ENCODE results near the gene MAP3K14. TPM values are rescaled to one million over a fixed set of nuclear protein-coding genes. Genes with fewer than 3 reads are reported as not detected.

MAP3K14 gene
- total and polyA plus RNA-seq, 2 donors (not counting 1 experiment from before 2014, with no cell fraction given), result 3.6 to 5.2 TPM

DNA sequence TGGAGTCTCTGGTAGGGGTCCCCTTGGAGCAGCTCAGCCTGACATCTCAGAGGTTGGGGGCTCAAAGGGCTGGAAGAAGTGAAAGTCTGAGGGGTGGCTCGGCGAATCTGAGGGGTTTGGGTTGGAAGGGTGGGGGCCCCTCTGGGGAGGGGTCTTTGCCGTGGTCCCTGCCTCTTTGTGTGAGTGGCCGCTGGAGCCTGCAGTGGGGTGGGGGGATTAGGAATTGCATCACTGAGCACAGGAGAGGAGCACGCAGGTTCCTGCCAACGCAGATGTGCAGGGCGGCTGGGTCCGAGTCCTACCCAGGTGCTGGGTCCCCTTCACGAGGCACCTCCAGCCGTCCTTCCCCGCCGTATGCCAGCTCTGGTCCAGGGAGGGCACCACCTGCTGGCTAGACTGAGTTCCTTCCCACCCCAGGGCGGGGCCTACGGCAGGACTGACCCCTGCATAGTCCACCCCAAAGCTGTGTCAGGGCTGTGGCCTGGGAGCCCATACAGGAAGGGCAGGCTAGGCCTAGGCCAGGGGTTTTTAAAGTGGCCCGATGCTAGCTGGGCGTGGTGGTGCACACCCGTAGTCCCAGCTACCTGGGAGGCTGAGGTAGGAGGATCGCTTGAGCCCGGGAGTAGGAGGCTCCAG is 85.2 kb downstream of the MAP3K14 start:
- H4K20me1 ChIP-seq (ENCODE audit: control insufficient read depth, extremely low read depth, insufficient read depth, low read length), result no peaks in the 10 kb centered on the region
- H3K36me3 ChIP-seq (ENCODE audit: control insufficient read depth, insufficient read depth, low read length), result no peaks in the 10 kb centered on the region
- H3K4me1 ChIP-seq (ENCODE audit: control insufficient read depth, extremely low read depth, insufficient read depth, low read length), result peaks cover 18% of the 10 kb centered on the region
- H3K9ac ChIP-seq (ENCODE audit: insufficient read depth, low read length), result no peak overlapping the region
- H2AFZ ChIP-seq (ENCODE audit: low read length), result no peak overlapping the region
- no peak for TF ChIP-seq EZH2 (IDR thresholded peaks at IDR 0.05; ENCODE audit: low read length, missing control alignments)
- TF ChIP-seq, protein P1, sequence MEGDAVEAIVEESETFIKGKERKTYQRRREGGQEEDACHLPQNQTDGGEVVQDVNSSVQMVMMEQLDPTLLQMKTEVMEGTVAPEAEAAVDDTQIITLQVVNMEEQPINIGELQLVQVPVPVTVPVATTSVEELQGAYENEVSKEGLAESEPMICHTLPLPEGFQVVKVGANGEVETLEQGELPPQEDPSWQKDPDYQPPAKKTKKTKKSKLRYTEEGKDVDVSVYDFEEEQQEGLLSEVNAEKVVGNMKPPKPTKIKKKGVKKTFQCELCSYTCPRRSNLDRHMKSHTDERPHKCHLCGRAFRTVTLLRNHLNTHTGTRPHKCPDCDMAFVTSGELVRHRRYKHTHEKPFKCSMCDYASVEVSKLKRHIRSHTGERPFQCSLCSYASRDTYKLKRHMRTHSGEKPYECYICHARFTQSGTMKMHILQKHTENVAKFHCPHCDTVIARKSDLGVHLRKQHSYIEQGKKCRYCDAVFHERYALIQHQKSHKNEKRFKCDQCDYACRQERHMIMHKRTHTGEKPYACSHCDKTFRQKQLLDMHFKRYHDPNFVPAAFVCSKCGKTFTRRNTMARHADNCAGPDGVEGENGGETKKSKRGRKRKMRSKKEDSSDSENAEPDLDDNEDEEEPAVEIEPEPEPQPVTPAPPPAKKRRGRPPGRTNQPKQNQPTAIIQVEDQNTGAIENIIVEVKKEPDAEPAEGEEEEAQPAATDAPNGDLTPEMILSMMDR (conservative IDR thresholded peaks at IDR 0.05 in 1 of 2, IDR thresholded peaks at IDR 0.05 in 1 of 2; ENCODE audit: low read depth in 1 of 2, low read length in 2 of 2), result peak; percentile 3 to 40
- H3K79me2 ChIP-seq (ENCODE audit: control insufficient read depth, insufficient read depth, low read length), result no peaks in the 10 kb centered on the region
- no peak for DNase-seq (ENCODE audit: low read depth in 2 of 2)
- no peaks in the 10 kb centered on the region for H3K9me3 ChIP-seq (ENCODE audit: control insufficient read depth, insufficient read depth, low read depth, low read length)
- H3K4me3 ChIP-seq (replicated peaks in 1 of 4; ENCODE audit: control extremely low read depth in 1 of 4, insufficient read depth in 1 of 4, low read depth in 3 of 4, low read length in 4 of 4), result no peak overlapping the region
- no peak overlapping the region for H3K27ac ChIP-seq (ENCODE audit: insufficient read depth, low read length)
- H3K27me3 ChIP-seq (ENCODE audit: control insufficient read depth, insufficient read depth, low read length), result no peaks in the 10 kb centered on the region
- H3K4me2 ChIP-seq (ENCODE audit: extremely low read depth, insufficient read depth, low read length), result no peak overlapping the region

DNA sequence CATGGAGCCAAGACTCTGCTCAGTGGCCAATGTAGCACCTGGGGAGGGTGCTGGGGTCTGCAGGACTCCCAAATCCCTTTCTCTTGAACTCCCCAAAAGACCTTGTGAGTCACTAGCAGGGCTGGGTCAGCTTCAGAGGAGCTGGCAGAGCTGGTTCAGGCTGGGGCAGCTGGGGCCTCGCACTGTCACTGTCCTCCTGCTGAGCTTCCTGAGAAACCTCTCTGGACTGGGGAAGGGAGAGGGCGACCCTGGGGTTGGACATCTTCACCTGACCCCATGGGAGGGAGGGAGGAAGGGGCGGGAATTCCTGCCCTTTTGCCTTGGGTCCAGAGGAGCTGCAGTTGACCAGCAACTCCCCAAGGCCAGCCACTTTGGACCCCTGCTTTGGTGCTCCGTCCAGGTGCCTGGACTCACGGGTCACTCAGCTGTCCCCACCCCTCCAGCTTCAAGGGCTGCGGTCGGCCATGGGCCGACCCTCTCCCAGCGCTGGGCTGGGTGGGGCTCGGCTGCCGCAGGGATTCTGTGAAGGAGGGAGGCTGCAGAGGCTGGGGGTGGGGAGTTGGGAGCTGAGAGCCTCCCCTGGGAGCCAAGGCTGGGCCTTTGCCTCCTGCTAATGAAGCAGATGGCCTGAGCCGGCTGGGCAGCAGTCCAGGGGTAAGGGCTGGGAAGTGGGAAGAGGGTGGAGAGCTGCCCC is 85.9 kb downstream of the MAP3K14 start:
- Histone ChIP-seq H3K4me2 (ENCODE audit: extremely low read depth, insufficient read depth, low read length) (no peak overlapping the region), H2AFZ (ENCODE audit: low read length) (no peak overlapping the region), H3K79me2 (ENCODE audit: control insufficient read depth, insufficient read depth, low read length) (no peaks in the 10 kb centered on the region), H3K27me3 (ENCODE audit: control insufficient read depth, insufficient read depth, low read length) (no peaks in the 10 kb centered on the region), H3K4me1 (ENCODE audit: control insufficient read depth, extremely low read depth, insufficient read depth, low read length) (peaks cover 18% of the 10 kb centered on the region), H3K9me3 (ENCODE audit: control insufficient read depth, insufficient read depth, low read depth, low read length) (no peaks in the 10 kb centered on the region), H3K9ac (ENCODE audit: insufficient read depth, low read length) (no peak overlapping the region), H3K36me3 (ENCODE audit: control insufficient read depth, insufficient read depth, low read length) (no peaks in the 10 kb centered on the region), H3K4me3 (replicated peaks in 1 of 4; ENCODE audit: control extremely low read depth in 1 of 4, insufficient read depth in 1 of 4, low read depth in 3 of 4, low read length in 4 of 4) (no peak overlapping the region), H4K20me1 (ENCODE audit: control insufficient read depth, extremely low read depth, insufficient read depth, low read length) (no peaks in the 10 kb centered on the region), H3K27ac (ENCODE audit: insufficient read depth, low read length) (no peak overlapping the region)
- TF ChIP-seq, protein P1 (conservative IDR thresholded peaks at IDR 0.05 in 1 of 2, IDR thresholded peaks at IDR 0.05 in 1 of 2; ENCODE audit: low read depth in 1 of 2, low read length in 2 of 2), result no peak
- TF ChIP-seq EZH2 (IDR thresholded peaks at IDR 0.05; ENCODE audit: low read length, missing control alignments), result no peak
- DNase-seq (ENCODE audit: low read depth in 2 of 2), result peak; percentile 23 to 64

DNA sequence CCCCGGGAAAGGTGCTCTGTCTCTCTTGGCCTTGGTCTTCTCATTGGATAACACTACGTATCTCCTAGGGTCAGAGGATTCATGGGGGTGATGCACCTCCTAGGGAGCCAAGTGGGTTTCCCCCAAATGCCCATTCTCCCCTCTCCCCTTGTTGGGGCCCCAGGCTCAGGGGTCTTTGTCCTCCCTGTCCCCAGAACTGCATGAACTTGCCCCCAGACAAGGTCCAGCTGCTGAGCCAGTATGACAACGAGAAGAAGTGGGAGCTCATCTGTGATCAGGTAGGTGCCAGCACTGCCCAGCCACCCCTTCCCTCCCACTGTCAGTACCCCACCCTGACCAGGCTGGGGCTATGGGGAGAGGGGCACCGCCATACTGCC is 86.4 kb downstream of the MAP3K14 start:
- no peak overlapping the region for H3K4me2 ChIP-seq (ENCODE audit: extremely low read depth, insufficient read depth, low read length)
- H3K4me1 ChIP-seq (ENCODE audit: control insufficient read depth, extremely low read depth, insufficient read depth, low read length), result peaks cover 18% of the 10 kb centered on the region
- H3K27me3 ChIP-seq (ENCODE audit: control insufficient read depth, insufficient read depth, low read length), result no peaks in the 10 kb centered on the region
- no peak overlapping the region for H3K9ac ChIP-seq (ENCODE audit: insufficient read depth, low read length)
- DNase-seq (ENCODE audit: low read depth in 2 of 2), result no peak
- no peaks in the 10 kb centered on the region for H3K36me3 ChIP-seq (ENCODE audit: control insufficient read depth, insufficient read depth, low read length)
- no peak overlapping the region for H3K4me3 ChIP-seq (replicated peaks in 1 of 4; ENCODE audit: control extremely low read depth in 1 of 4, insufficient read depth in 1 of 4, low read depth in 3 of 4, low read length in 4 of 4)
- TF ChIP-seq, protein P1 (conservative IDR thresholded peaks at IDR 0.05 in 1 of 2, IDR thresholded peaks at IDR 0.05 in 1 of 2; ENCODE audit: low read depth in 1 of 2, low read length in 2 of 2), result no peak
- TF ChIP-seq EZH2 (IDR thresholded peaks at IDR 0.05; ENCODE audit: low read length, missing control alignments), result no peak
- H4K20me1 ChIP-seq (ENCODE audit: control insufficient read depth, extremely low read depth, insufficient read depth, low read length), result no peaks in the 10 kb centered on the region
- no peaks in the 10 kb centered on the region for H3K9me3 ChIP-seq (ENCODE audit: control insufficient read depth, insufficient read depth, low read depth, low read length)
- H3K79me2 ChIP-seq (ENCODE audit: control insufficient read depth, insufficient read depth, low read length), result no peaks in the 10 kb centered on the region
- no peak overlapping the region for H2AFZ ChIP-seq (ENCODE audit: low read length)
- no peak overlapping the region for H3K27ac ChIP-seq (ENCODE audit: insufficient read depth, low read length)
